CD14-positive monocyte (primary cell): Measurements from ENCODE around the gene HDAC4. TPM values are rescaled to one million over a fixed set of nuclear protein-coding genes. Genes with fewer than 3 reads are reported as not detected.

ENCODE experiments used
- DNase-seq, 3 donors: peaks; one replicate each; pipeline ENCODE4 v3.0.0-alpha.2; 2011 to 2022
- H2AFZ ChIP-seq: 2 replicates; pipeline ENCODE4 v1.6.0; 2012; ENCODE audit warnings: mild to moderate bottlenecking, low read depth, low read length, inconsistent platforms; ENCODE audit not compliant: insufficient read depth, poor library complexity, severe bottlenecking
- H3K27ac ChIP-seq, 2 donors: 1 replicate in 1 of 2; 2 replicates in 1 of 2; pipeline ENCODE4 v1.5.1; 2012 to 2013; ENCODE audit warnings: low read length in 2 of 2, control low read depth in 1 of 2, inconsistent platforms in 1 of 2, low read depth in 1 of 2, mild to moderate bottlenecking in 1 of 2
- H3K27me3 ChIP-seq, 2 donors: one replicate each; pipeline versions ENCODE4 v1.6.0 to v1.6.1; 2011 to 2013; ENCODE audit warnings: low read length in 2 of 2; ENCODE audit not compliant: control insufficient read depth in 2 of 2, insufficient read depth in 2 of 2
- H3K36me3 ChIP-seq, 2 donors: replicated peaks in 1 of 2; 1 replicate in 1 of 2; 2 replicates in 1 of 2; pipeline versions ENCODE4 v1.5.1 to v1.6.1; 2012 to 2013; ENCODE audit warnings: low read length in 2 of 2, control low read depth in 1 of 2, inconsistent platforms in 1 of 2, mild to moderate bottlenecking in 1 of 2; ENCODE audit not compliant: insufficient read depth in 2 of 2, control insufficient read depth in 1 of 2
- H3K4me1 ChIP-seq, 2 donors: 1 replicate in 1 of 2; 2 replicates in 1 of 2; pipeline versions ENCODE4 v1.5.1 to v1.6.1; 2012 to 2013; ENCODE audit warnings: low read length in 2 of 2, control low read depth in 1 of 2, inconsistent platforms in 1 of 2, mild to moderate bottlenecking in 1 of 2, moderate library complexity in 1 of 2; ENCODE audit not compliant: insufficient read depth in 2 of 2, control insufficient read depth in 1 of 2
- H3K4me2 ChIP-seq: replicated peaks from 2 replicates; pipeline ENCODE3; 2012; ENCODE audit warnings: low read length, moderate library complexity, mild to moderate bottlenecking; ENCODE audit not compliant: poor library complexity, severe bottlenecking; ENCODE audit errors: extremely low read depth
- H3K4me3 ChIP-seq, 3 experiments: fragments of 200-600 bp in 1 of 3; sonication (generic) in 1 of 3; replicated peaks in 1 of 3; 1 replicate in 2 of 3; 2 replicates in 1 of 3; pipeline ENCODE4 v1.5.1; 2011 to 2013; ENCODE audit warnings: low read length in 3 of 3, mild to moderate bottlenecking in 3 of 3, control low read depth in 2 of 3, low read depth in 2 of 3, inconsistent platforms in 1 of 3, moderate library complexity in 1 of 3
- H3K79me2 ChIP-seq: 2 replicates; pipeline ENCODE4 v1.6.0; 2012; ENCODE audit warnings: mild to moderate bottlenecking, control low read depth, inconsistent platforms, low read length, moderate library complexity; ENCODE audit not compliant: insufficient read depth
- H3K9ac ChIP-seq: 2 replicates; pipeline ENCODE4 v1.6.0; 2017; ENCODE audit warnings: low read length, mild to moderate bottlenecking; ENCODE audit not compliant: insufficient read depth, poor library complexity, severe bottlenecking
- H3K9me3 ChIP-seq, 2 donors: replicated peaks in 1 of 2; 1 replicate in 1 of 2; 2 replicates in 1 of 2; pipeline versions ENCODE4 v1.5.1 to v1.6.1; 2012 to 2013; ENCODE audit warnings: low read length in 2 of 2, control low read depth in 1 of 2; ENCODE audit not compliant: control insufficient read depth in 1 of 2, insufficient read depth in 1 of 2
- H4K20me1 ChIP-seq: 2 replicates; pipeline ENCODE4 v1.6.0; 2012; ENCODE audit warnings: mild to moderate bottlenecking, low read length, control low read depth, moderate library complexity; ENCODE audit not compliant: insufficient read depth
- H3K27ac Mint-ChIP-seq, 7 donors: one replicate each; pipeline ENCODE4 v1.8.0; 2020; ENCODE audit warnings: mild to moderate bottlenecking in 7 of 7, mixed read lengths in 7 of 7, moderate library complexity in 6 of 7, inconsistent platforms in 2 of 7
- H3K27me3 Mint-ChIP-seq, 3 donors: one replicate each; pipeline ENCODE4 v1.8.0; 2021 to 2022; ENCODE audit warnings: low read depth in 3 of 3, mild to moderate bottlenecking in 3 of 3, mixed read lengths in 3 of 3, moderate library complexity in 3 of 3, inconsistent platforms in 1 of 3
- H3K36me3 Mint-ChIP-seq, 2 donors: one replicate each; pipeline ENCODE4 v1.8.0; 2020; ENCODE audit warnings: mixed read lengths in 2 of 2, inconsistent platforms in 1 of 2, mild to moderate bottlenecking in 1 of 2
- H3K4me1 Mint-ChIP-seq: one replicate; pipeline ENCODE4 v1.8.0; 2020; ENCODE audit warnings: mild to moderate bottlenecking, mixed read lengths
- H3K4me3 Mint-ChIP-seq, 2 donors: one replicate each; pipeline ENCODE4 v1.8.0; 2020; ENCODE audit warnings: mild to moderate bottlenecking in 2 of 2, mixed read lengths in 2 of 2, moderate library complexity in 1 of 2
- H3K9me3 Mint-ChIP-seq, 7 donors: one replicate each; pipeline ENCODE4 v1.8.0; 2020 to 2022; ENCODE audit warnings: mixed read lengths in 7 of 7, mild to moderate bottlenecking in 6 of 7, moderate library complexity in 6 of 7, inconsistent platforms in 2 of 7
- CTCF ChIP-seq: fragments of 200-600 bp; IDR thresholded peaks from one replicate; pipeline ENCODE4 v1.8.0; 2022; ENCODE audit warnings: antibody characterized with exemption, mild to moderate bottlenecking
- WGBS: methylation state at CpG from one replicate; pipeline ENCODE4 v1.1.5; 2013; ENCODE audit warnings: missing lambda C conversion rate; ENCODE audit not compliant: insufficient coverage; 5-methylcytosine and 5-hydroxymethylcytosine counted together
- intact Hi-C, 2 donors: fragments of 100-400 bp; cut with micrococcal nuclease; formaldehyde crosslinking; loops; one replicate each; pipeline versions ENCODE4 v1.15.0 to v1.15.1; 2023
- polyA plus RNA-seq, 3 donors: library from polyadenylated mRNA; depleted of rRNA in 1 of 3; unstranded in 2 of 3; stranded (reverse) in 1 of 3; fragments of 300-500 nt in 2 of 3; fragments of >200 nt in 1 of 3; fragmentation: Illumina TruSeq in 2 of 3; gene quantifications; 1 replicate in 2 of 3; 2 replicates in 1 of 3; pipeline ENCODE4 v1.2.3, GENCODE V29; 2012 to 2021

Gene HDAC4
- polyA plus RNA-seq, 3 donors = 3.3 to 23.0 (median 4.5) TPM

- Mint-ChIP-seq H3K27ac (no peak overlapping the region), H3K9me3 (peaks cover 0 to 13% (median 6%) of the 10 kb centered on the region in 7 donors), H3K36me3 (no peaks in the 10 kb centered on the region), H3K27me3 (peaks cover 0 to 9% (median 5%) of the 10 kb centered on the region in 3 donors), H3K4me3 (no peak overlapping the region), H3K4me1 (peaks cover 14% of the 10 kb centered on the region)
- no peak for TF ChIP-seq CTCF
- Histone ChIP-seq H3K4me1 (peaks cover 10 to 12% of the 10 kb centered on the region in 2 donors), H3K4me3 (no peak overlapping the region), H3K9me3 (no peaks in the 10 kb centered on the region), H3K36me3 (no peaks in the 10 kb centered on the region), H4K20me1 (no peaks in the 10 kb centered on the region), H3K79me2 (peaks cover 4% of the 10 kb centered on the region), H3K4me2 (no peak overlapping the region), H3K9ac (no peak overlapping the region), H3K27ac (no peak overlapping the region), H3K27me3 (no peaks in the 10 kb centered on the region), H2AFZ (no peak overlapping the region)
- WGBS = 96% methylated on average over 9 of the region's 11 CpGs
- intact Hi-C loops = no loop called here
- no peak for DNase-seq
These were observed 5.6 kb upstream of the HDAC4 start for GRCh38 chr2:239406316-239406995.

GRCh38 chr2:239405071-239405470 lies 4.3 kb upstream of the HDAC4 start:
- H3K9me3 Mint-ChIP-seq = peaks cover 0 to 9% (median 4%) of the 10 kb centered on the region in 7 donors
- H3K9ac ChIP-seq = no peak overlapping the region
- no peak overlapping the region for H3K4me2 ChIP-seq
- no peaks in the 10 kb centered on the region for H3K27me3 ChIP-seq
- no peak overlapping the region for H3K27ac ChIP-seq
- no peaks in the 10 kb centered on the region for H3K36me3 ChIP-seq
- intact Hi-C loops = no loop called here
- TF ChIP-seq CTCF = no peak
- no peaks in the 10 kb centered on the region for H3K9me3 ChIP-seq
- DNase-seq = no peak
- no peak overlapping the region for H3K4me3 Mint-ChIP-seq
- H3K4me1 Mint-ChIP-seq = peaks cover 14% of the 10 kb centered on the region
- peaks cover 10 to 12% of the 10 kb centered on the region in 2 donors for H3K4me1 ChIP-seq
- no peak overlapping the region for H2AFZ ChIP-seq
- H3K36me3 Mint-ChIP-seq = no peaks in the 10 kb centered on the region
- H3K79me2 ChIP-seq = peaks cover 5% of the 10 kb centered on the region
- peaks cover 0 to 9% (median 5%) of the 10 kb centered on the region in 3 donors for H3K27me3 Mint-ChIP-seq
- no peaks in the 10 kb centered on the region for H4K20me1 ChIP-seq
- WGBS = 100% methylated on average over 2 of the region's 6 CpGs
- no peak overlapping the region for H3K27ac Mint-ChIP-seq
- no peak overlapping the region for H3K4me3 ChIP-seq
